SW480 (cell line): ENCODE measurements around the gene LTB4R.

ENCODE experiments used
- DNase-seq: peaks from one replicate; pipeline ENCODE4 v3.0.0-alpha.2; 2016; ENCODE audit warnings: low spot score

Gene LTB4R

DNA sequence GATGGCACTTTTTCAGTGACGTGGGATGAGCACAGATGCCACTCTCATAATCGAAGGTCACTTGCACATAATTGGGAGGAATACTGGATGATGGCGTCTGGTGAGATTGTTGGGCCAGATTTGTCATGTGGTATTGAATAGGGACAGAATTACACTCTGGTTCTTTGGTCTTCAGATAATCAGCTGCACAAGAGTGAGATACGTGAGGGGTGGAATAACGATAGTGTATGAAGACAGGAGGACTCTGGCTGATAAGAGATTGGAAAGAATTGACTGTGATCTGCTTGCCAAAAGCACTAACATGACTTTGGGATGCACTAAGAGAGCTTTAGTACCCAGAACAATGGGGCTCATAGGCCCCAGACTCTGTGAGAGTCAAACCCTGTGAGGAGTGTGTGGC lies 32.9 kb upstream of the LTB4R start:
- DNase-seq = no peak

DNA sequence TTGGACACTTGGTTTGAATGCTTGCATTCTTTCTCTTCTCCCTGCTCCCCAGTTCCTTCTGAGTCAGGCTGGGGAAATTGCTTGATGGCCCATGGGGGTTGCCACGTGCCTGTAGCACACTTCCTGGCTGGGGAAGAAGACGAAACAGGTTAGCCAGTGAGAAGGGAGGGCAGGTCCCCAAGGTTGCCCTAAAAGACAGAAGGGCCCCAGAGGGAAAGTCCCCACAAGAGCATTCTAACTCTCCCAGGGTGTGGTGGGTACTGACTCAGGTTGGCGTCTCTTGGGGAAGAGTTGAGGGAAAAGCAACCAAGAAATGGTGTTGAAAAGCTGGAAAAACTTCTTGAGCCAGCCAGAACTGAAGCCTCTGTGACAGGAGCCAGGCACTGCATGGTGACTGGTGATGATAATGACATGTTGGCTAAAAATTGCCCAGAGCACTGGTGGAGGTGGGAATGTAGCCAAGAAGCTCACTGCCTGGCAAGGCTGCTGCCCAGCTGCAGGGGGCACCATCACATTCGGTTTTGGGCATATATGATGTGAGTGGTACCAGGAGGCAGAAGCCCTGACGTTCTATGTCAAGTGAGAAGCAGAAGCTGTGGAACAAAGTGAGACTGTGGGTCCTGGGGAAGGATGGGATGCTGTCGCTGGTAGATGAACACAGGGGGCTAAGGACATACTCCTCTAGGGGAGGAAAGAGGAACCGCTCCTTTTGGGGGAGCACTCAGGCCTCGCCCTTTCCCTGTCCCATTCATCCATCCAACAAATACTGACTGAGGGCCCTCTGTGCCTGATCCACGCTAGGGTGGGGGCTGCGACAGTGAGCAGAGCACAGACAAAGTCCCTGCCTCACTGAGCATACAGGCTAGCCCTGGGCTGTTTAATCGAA lies 31.8 kb upstream of the LTB4R start:
- DNase-seq = peak; percentile 6

DNA sequence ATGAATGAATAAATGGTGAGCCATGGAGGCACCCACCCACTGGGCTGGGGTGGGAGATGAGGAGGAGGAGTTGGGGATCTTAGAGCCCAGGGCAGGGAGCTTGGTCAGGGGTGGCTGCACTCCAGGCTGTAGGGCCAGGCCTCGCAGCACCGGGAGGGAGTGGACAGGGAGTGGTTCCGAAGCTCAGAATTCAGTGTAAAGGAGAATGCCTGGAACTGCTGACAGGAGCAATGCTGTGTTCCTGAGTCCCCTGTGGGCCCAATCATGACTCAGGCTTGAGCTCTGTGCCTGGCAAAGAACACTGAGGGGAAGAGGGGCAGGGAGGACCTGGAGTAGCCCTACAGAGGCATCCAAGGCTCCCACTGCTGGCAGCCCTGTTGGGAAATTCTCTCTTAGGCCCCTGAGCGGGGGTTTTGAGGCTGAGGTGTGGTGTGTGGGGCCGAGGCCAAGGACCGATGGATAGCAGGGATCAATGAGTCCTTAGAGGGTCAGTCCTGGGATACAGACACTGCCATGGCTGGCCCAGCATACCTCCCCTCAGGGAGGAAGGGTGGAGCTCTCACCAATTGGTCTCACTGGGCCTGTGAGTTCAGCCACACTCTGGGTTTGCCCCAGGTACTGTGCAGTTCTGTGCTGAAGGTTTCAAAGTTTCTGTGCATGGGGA lies 30.4 kb upstream of the LTB4R start:
- DNase-seq = no peak

DNA sequence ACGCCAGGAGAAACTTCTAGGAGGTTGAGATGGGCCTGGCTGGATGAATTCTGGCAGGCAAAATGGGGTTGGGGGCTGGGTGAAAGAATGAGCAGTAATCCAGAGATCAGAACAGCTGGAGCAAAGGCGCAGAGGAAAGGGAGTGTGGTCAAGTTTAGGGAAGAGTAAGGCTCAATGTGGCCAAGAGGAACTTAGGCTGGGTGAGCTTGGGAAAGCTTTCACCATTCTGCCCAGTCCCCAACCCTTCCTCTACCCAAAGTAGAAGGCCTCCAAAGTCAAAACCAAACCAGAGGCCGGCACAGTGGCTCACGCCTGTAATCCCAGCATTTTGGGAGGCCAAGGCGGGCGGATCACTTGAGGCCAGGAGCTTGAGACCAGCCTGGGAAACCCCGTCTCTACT lies 29.7 kb upstream of the LTB4R start:
- DNase-seq = no peak

DNA sequence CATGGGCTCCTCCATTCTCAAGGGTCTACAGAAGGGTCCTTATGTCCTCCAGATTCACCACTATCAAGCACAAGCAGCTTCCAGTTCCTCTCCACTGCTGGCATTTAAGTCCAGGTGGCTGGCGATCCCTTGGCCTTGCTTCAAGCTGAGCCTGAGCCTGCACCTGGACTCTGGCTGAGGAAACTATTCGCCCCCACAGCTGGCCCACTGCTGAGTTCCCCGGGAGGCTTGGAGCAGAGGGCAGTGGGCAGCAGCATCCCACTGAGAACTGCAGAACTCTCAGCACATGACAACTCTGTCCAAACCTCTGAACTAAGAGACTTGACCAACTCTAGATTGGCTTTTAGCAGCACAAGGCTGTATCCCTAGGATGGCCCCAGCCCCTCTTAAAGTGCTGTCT lies 28.6 kb upstream of the LTB4R start:
- no peak for DNase-seq

DNA sequence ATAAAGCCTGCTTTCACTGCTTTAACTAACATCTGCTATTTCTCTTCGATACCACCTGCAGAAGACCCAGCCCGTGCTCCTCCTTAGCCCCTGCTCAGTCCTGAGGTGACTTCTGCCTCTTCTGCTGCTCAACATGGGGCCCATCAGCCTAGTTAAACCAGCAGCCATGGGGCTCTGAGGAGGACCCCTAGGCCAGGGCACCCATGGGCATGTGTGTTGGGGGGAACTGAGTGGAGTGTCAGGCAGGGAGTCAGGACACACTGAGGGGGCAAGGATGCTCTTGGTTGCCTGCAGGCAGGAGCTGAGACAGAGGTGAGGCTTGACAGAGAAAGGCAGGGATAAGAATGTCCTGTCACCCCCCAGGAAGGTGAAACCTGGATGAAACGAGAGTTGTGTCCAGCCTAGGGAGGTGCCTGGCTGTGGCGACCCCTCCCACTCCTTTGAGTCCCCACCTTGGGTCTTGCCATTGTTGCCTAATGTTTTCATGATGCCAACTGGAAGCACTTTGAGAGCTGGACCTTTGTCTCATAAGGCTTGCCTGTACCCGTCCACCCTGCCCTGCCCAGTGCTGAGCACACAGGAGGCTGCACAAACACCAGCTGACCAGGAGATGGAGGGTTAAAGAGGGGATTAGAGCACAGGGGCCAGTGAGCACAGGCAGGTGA lies 27.4 kb upstream of the LTB4R start:
- no peak for DNase-seq

DNA sequence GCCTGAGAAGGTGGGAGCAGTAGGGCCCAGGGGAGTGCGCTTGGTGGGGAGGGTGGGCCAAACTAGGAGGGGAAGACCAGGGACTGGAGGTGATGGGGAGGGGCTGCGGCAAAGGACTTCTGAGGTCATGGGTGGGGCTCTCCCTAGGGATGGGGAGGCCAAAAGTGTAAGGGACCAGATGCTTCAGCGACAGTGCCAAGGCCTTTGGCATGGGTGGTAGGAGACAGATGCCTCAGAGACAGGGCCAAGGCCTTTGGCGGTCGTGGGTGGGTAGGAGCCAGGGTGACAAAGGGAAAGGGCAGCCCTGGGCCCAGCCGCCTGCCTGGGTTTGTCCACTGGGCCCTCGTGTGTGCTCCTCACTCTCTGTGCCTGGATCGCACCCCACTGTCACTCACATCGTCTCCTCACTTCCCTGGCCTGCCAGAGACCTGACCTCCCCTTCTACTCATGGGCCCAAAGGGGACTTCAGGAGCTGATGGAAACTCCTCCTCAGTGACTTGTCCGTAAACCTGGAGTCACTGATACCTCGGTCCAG lies 26.7 kb upstream of the LTB4R start:
- DNase-seq = no peak

DNA sequence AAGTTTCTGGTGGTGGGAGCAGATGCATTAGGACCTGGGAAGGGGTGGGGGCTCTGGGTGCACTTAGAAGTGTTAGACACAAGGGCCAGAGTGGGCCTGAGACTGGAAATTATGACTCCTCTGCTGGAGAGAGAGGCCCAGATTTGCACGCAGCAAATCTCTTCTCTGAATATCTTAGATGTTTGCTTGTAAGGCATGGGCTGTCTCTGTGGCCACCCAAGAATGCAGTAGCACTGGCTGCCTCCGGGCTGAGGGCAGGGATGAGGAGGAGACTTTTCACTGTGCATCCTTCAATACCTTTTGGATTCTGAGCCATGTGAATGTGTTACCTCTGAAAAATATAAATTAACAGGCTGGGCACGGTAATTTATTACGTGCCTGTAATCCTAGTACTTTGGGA lies 26.0 kb upstream of the LTB4R start:
- DNase-seq = no peak

DNA sequence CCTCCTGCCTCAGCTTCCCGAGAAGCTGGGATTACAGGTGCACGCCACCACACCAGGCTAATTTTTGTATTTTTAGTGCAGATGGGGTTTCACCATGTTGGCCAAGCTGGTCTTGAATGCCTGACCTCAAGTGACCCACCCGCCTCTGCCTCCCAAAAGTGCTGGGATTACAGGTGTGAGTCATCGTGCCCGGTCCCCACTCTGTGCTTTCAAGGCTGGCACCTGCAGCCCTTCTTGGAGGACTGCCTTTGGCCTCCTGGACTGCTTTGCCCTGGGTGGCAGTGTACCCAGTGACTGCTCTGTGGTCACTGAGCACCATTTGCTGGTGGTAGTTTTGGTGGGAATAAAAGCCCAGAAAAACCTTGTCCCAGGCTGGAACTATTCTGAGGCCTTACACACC lies 24.3 kb upstream of the LTB4R start:
- DNase-seq = no peak

DNA sequence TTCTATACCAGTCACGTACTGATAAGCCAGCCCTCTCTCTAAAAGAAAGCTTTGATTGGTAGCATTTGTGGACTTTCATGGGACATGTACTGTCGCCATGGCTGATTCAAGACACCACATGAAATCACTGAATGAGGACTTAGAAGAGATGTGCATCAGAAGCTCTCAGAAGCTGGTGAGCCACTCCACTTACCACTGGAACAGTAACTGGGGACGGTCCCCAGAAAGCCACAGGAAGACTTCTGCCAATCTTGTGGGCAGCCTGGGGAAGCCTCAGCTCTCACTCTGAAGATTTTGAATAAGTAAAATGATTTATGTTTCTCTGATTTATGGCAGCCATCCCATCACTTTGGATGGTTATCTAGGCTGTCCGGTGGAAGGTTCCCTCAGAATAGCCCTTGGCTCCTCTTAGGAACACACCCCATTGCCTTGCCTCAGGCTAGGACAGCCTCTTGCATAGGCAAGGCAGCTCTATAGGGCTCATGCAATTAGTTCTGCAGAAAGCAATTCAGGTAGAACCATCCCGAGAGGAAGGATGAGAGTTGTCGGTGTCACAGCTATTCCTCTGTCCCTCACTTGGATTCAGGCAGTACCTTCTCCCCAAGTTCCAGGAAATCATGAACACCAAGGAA lies 21.5 kb upstream of the LTB4R start:
- no peak for DNase-seq

DNA sequence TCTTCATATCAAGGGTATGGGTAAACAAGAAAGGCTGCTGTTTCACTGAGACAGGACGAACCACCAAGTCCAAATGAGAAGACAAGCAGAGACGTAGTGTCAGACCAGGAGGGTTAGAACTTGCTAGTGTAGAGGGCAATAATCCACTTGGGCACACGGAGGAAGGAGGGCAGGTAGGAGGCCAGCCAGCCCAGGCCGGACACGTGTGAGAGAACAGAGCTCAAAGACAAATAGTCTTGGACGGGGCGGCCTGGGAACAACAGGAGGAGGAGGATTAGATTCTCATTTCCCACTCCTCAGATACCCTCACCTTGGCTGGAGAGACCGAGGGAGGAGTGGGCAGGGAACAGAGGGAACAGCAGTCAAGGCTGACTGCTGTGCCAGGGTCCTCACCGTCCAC lies 20.6 kb upstream of the LTB4R start:
- no peak for DNase-seq

DNA sequence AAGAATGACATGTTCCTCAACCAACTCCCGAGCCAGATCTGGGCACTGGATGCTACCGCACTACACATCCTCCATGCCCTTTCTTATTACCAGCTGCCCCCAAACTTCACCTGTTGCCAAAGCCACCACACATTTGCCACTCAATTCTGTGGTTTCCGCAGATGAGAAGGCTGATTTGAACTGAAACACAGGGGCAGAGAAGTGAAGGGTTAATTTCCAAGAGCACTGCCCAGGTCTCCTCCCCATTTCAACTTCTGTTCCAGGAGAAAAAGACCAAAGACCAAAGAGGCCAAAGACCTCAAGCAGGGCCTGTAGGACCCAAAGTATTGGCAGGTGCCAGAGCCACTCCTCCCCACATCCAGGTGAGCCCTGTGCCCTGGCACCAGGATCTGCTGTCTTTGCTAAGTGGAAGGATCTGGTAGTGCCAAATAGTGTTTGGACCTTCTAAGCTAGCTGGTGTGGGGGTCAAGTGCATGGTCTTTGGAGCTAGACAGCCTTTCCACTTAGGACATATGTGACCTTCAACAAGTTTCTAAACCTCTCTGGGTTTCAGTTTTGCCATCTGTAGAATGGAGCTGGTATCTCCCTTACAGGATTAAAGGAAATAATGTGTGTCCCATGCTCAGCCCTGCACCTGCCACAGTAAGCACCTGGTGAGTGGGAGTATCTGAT lies 19.7 kb upstream of the LTB4R start:
- DNase-seq = no peak

DNA sequence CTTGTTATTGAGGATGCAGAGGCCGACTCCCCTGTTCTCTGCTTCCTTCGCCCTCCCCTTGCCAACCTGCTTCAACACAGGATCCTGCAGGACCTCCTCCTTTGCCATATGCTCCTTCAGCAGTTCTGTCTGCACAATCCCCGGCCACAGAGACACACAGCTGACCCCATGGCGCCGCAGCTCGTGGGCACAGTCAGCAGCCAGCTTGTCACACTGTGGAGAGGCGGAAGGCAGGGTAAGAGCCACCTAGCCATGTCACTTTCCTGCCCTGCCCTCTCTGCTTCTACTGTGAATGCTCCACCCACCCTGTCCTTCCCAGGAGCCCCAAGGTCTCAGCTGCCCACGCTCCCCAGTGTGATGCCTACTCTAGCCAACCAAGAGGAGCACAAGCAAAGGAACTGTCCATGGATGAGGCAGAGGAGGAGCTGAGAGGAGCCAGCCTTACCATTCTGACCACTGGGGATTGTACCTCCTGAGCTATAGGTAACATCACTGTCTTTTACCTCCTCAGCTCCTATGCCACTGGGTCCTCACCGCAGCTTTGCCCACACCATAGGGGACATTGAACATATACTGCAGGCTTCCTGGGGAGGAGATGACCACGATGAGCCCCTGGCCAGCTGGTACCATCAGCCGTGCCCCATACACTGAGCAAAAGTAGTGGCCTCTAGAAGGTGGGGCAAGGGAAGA lies 19.0 kb upstream of the LTB4R start:
- no peak for DNase-seq

DNA sequence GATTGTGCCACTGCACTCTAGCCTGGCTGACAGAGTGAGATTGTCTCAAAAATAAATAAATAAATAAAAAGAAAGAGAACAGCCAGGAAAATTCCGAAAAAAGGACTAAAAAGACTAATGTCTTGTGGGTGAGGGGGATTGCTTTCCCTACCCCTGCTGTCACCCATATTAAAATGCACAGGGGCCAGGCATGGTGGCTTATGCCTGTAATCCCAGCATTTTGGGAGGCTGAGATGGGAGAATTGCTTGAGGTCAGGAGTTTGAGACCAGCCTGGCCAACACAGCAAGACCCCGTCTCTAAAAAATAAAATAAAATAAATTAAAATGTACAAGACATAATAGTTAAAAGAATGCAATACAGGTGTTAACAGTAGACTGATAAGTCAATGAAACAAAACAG lies 17.8 kb upstream of the LTB4R start:
- no peak for DNase-seq

DNA sequence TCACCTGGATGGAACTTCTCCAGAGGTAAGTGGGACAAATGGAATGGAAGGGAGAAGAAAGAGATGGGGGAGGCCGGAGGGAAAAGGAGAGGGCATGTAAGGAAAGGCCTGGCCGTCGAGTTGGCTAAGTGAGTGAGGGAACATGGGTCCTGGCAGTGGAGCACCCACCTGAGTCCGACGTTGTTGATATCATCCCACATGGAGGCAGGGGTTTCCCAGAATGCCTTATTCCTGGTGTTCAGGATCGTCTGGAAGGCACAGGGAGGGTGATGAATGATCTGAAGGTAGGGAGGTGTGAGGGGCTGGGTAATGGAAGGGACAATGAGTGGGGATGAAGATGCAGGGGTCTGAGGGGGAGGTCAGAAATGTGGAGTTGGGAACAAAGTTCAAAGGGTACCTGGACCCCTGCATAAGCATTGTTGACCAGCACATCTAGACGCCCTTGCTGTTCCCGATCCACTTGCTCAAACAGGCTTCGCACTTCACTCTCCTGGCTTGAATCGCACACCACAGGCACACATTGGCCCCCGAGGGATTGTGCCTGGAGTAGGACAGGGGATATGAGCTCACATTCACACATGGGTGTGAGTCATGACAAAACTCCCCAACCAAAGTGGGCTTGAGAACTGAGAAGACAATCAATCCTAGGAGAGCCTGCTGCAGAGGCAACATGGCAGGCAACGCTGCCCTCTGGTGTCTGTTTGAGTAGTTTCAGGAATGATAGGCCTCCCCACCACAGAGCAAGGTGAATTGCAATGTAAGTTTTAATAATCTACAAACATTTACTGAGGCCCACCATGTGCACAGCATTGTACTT lies 14.8 kb upstream of the LTB4R start:
- peak; percentile 71 for DNase-seq

DNA sequence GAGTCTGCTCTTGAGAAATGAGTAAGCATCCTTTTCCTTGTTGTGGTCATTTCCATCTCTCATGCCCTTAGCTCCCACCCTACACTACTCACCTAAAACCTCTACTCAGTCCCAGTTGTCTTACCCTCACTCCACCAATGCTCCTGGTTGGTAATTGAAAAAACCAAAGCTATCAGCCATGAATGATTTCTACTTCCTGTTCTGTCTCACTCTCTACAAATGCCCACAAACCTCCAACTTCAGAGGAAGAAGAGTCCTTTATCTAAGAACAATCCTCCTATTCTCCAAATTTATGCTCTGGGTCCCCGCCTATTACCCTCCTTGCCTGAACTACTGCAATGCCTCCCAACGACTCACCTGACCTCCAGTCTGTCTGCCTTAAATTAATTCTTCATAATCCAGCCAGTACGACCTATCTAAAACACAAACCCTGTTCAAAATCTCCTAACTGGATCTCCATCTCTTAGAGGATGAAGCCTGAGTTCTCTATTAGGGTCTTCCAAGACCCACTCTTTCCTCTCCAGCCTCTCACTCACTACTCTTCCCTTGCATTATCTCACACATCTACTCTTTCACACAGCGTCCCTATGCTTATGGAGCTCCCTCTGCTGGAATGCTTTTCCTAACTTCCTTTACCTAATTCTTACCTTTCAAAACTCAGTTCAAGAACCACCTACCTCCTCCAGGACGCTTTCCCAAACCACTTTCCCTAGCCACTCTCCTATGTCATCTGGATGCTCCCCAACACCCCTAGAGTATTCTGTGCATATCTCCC lies 13.9 kb upstream of the LTB4R start:
- peak; percentile 64 for DNase-seq

DNA sequence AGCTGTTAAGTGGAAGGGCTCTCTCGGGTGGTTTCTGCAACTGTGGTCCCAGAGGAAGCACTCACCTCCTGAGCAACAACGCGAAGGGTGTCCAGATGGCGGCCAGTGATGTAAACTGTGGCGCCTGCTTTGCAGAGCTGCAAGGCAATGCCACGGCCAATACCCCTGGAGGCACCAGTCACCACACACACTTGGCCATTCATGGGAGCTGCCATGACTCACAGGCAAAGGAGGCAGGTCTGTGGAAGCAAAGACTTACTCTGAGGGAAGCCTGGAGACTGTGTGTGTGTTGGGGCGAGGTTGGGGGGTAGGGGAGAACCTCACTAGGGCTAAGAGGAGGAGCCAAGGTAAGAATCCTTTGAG lies 12.4 kb upstream of the LTB4R start:
- peak; percentile 52 for DNase-seq

DNA sequence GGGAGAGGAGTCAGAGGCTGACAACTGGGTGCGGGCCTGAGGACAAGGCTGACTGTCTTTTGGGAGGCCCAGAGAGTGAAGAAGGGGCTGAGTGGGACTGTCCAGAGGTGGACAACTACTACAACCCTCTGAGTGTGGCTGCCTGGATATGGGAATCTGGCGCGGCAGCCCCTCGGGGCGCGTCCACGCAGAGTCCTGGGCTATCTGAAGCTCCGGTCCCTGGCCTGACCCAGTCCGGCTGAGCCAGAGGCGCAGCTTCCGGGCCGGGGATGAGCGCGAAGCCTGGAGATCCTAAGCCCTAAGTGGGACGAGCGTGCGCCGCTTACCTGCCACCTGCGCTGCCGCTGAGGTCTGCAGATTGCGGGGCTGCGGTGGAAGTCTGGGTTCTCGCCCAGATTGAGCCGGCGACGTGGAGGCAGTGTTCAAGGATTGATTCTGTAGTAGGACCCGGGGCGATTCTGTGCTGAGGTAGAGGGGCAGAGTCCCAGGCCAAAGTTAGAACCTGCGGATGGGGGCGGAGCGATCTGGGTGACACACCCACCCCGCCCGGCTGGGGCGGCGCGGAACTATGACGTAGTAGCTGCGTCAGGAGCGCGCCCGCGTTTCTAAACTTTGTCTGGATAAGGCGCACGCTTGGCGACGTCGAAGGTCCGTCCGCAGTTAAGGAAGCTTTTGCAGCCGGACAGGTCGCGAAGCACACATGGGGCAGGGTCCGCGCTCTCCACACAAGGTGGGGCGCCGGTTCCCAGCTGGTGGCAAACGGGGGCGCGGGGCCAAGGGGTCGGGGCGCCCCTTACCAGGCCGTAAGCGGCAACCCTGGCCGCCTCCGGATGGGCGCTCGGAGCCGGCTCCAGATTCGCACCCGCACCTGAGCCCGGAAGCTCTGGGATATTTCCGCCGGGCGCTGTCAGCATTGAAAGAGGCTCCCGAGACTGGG lies 11.8 kb upstream of the LTB4R start, which contains the start of the genes DHRS1 and NOP9:
DHRS1 (minus strand) TSS at position 526 of the 937 bp plus-strand sequence. CDS start 674 bp downstream, outside the sequence.
NOP9 (plus strand) TSS at position 596 of the 937 bp plus-strand sequence; CDS start at position 701, 105 bp downstream.
- DNase-seq = peak; percentile 82
